ENCODE measurements around the gene GAK. TPM values are rescaled to one million over a fixed set of nuclear protein-coding genes. Genes with fewer than 3 reads are reported as not detected.

Gene GAK
- total RNA-seq, 3 donors from 2014 or later (not counting 1 experiment from before 2014, with no cell fraction given), result 349 to 358 (median 349) TPM

DNA sequence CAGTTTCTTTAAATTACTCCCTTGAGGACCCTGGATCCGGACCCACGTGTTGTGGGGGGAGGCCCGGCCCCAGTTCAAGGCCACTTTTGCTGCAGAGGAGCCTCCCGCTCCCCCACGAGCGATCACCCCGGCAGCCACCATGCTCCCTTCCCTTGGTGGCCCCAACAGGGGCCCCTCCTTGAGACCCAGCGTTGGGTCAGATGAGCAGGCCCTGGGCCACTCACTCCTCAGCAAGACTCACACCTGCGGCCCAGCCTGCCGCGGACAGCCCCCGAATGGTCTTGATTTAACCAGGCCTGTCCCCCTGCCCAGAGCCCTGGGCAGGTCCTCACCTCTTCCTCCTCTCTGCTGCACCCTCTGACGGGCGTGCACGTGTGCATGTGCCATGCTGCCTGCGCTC lies 110.5 kb downstream of the GAK start:
- H3K4me3 ChIP-seq (ENCODE audit: low read length), result no peak overlapping the region
- Mint-ChIP-seq H3K4me3 (no peak overlapping the region), H3K27ac (no peak overlapping the region), H3K36me3 (no peaks in the 10 kb centered on the region), H3K9me3 (no peaks in the 10 kb centered on the region), H3K4me1 (peaks cover 0 to 5% of the 10 kb centered on the region in 2 donors), H3K27me3 (ENCODE audit: low read depth in 2 of 2) (peaks cover 21 to 29% of the 10 kb centered on the region in 2 donors)
- H3K36me3 ChIP-seq (ENCODE audit: control insufficient read depth, insufficient read depth, low read length), result no peaks in the 10 kb centered on the region
- peaks cover 7% of the 10 kb centered on the region for H3K4me1 ChIP-seq (ENCODE audit: control insufficient read depth, insufficient read depth, low read length)
- no peak for DNase-seq
- H3K9me3 ChIP-seq (ENCODE audit: control insufficient read depth, insufficient read depth, low read length), result no peaks in the 10 kb centered on the region
- WGBS (ENCODE audit: insufficient coverage), result 79% methylated on average over 16 of the region's 16 CpGs
- peaks cover 22% of the 10 kb centered on the region for H3K27me3 ChIP-seq (ENCODE audit: control insufficient read depth, insufficient read depth, low read length)
- H3K27ac ChIP-seq (ENCODE audit: low read length), result no peak overlapping the region
- no peak for TF ChIP-seq CTCF (IDR thresholded peaks at IDR 0.05)
- intact Hi-C loops (cut with micrococcal nuclease), result no loop called here
- ATAC-seq, result no peak

DNA sequence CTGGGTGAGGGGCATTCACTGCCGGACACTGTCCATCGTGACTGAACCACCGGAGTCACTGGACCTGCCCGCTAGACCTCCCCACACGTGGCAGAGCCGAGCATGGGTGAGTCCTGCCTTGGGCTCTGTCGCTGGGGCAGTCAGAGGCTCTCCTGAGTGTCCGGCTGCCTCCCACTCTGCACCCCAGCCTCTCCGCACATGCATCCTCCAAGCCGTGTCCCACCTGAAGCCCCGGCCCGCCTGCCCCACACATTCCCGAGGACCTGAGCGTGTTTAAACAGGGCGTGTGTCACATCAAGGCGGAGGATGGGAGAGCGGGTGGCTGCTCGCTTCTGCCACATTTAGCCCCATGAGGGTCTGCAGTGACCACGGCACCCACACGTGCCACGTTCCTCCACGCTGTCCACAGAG lies 110.9 kb downstream of the GAK start:
- H3K27ac ChIP-seq (ENCODE audit: low read length), result no peak overlapping the region
- peaks cover 0 to 5% of the 10 kb centered on the region in 2 donors for H3K4me1 Mint-ChIP-seq
- no peaks in the 10 kb centered on the region for H3K36me3 ChIP-seq (ENCODE audit: control insufficient read depth, insufficient read depth, low read length)
- H3K36me3 Mint-ChIP-seq, result no peaks in the 10 kb centered on the region
- peaks cover 22 to 34% of the 10 kb centered on the region in 2 donors for H3K27me3 Mint-ChIP-seq (ENCODE audit: low read depth in 2 of 2)
- no peak overlapping the region for H3K4me3 ChIP-seq (ENCODE audit: low read length)
- no peak for TF ChIP-seq CTCF (IDR thresholded peaks at IDR 0.05)
- H3K9me3 Mint-ChIP-seq, result no peaks in the 10 kb centered on the region
- intact Hi-C loops (cut with micrococcal nuclease), result no loop called here
- H3K9me3 ChIP-seq (ENCODE audit: control insufficient read depth, insufficient read depth, low read length), result no peaks in the 10 kb centered on the region
- peaks cover 6% of the 10 kb centered on the region for H3K4me1 ChIP-seq (ENCODE audit: control insufficient read depth, insufficient read depth, low read length)
- ATAC-seq, result no peak
- no peak overlapping the region for H3K4me3 Mint-ChIP-seq
- H3K27ac Mint-ChIP-seq, result no peak overlapping the region
- 84% methylated on average over 22 of the region's 22 CpGs for WGBS (ENCODE audit: insufficient coverage)
- no peak for DNase-seq
- H3K27me3 ChIP-seq (ENCODE audit: control insufficient read depth, insufficient read depth, low read length), result peaks cover 21% of the 10 kb centered on the region

GRCh38 chr4:820230-821172 lies 111.6 kb downstream of the GAK start:
- DNase-seq, result no peak
- Mint-ChIP-seq H3K4me1 (peaks cover 0 to 5% of the 10 kb centered on the region in 2 donors), H3K9me3 (no peaks in the 10 kb centered on the region), H3K4me3 (no peak overlapping the region), H3K36me3 (no peaks in the 10 kb centered on the region), H3K27ac (no peak overlapping the region), H3K27me3 (ENCODE audit: low read depth in 2 of 2) (peaks cover 24 to 39% of the 10 kb centered on the region in 2 donors)
- no peak for TF ChIP-seq CTCF (IDR thresholded peaks at IDR 0.05)
- Histone ChIP-seq H3K4me3 (ENCODE audit: low read length) (no peak overlapping the region), H3K36me3 (ENCODE audit: control insufficient read depth, insufficient read depth, low read length) (no peaks in the 10 kb centered on the region), H3K9me3 (ENCODE audit: control insufficient read depth, insufficient read depth, low read length) (no peaks in the 10 kb centered on the region), H3K4me1 (ENCODE audit: control insufficient read depth, insufficient read depth, low read length) (peaks cover 6% of the 10 kb centered on the region), H3K27me3 (ENCODE audit: control insufficient read depth, insufficient read depth, low read length) (peaks cover 21% of the 10 kb centered on the region), H3K27ac (ENCODE audit: low read length) (no peak overlapping the region)
- no peak for ATAC-seq
- 78% methylated on average over 24 of the region's 24 CpGs for WGBS (ENCODE audit: insufficient coverage)
- intact Hi-C loops (cut with micrococcal nuclease), result no loop called here

Measured in natural killer cell (primary cell).